A172 (cell line): ENCODE data around the gene NES. TPM values are rescaled to one million over a fixed set of nuclear protein-coding genes. Genes with fewer than 3 reads are reported as not detected.

Source experiments
- DNase-seq: peaks from one replicate; pipeline ENCODE4 v3.0.0-alpha.2; 2015; ENCODE audit warnings: low spot score
- total RNA-seq: library from RNA; depleted of rRNA; stranded (reverse); fragments of >200 nt; shearing (Covaris generic); gene quantifications from 2 replicates; pipeline ENCODE4 v1.2.3, GENCODE V29; 2014

NES gene
- total RNA-seq, 1 experiment from 2014 or later: 60.4 TPM

GRCh38 chr1:156704930-156705320 is 27.7 kb upstream of the NES start:
- DNase-seq: peak; percentile 72

GRCh38 chr1:156704166-156704711 is 27.0 kb upstream of the NES start:
- no peak for DNase-seq

GRCh38 chr1:156703741-156704140 is 26.5 kb upstream of the NES start:
- no peak for DNase-seq

GRCh38 chr1:156703336-156703735 is 26.1 kb upstream of the NES start:
- no peak for DNase-seq

GRCh38 chr1:156700736-156701531 is 23.7 kb upstream of the NES start:
- DNase-seq: no peak

GRCh38 chr1:156698995-156699394 is 21.8 kb upstream of the NES start:
- no peak for DNase-seq

- DNase-seq: no peak
Observed at GRCh38 chr1:156697481-156697880, 20.3 kb upstream of the NES start.

GRCh38 chr1:156696755-156697154 is 19.5 kb upstream of the NES start:
- DNase-seq: no peak

GRCh38 chr1:156694690-156694962 is 17.4 kb upstream of the NES start:
- DNase-seq: no peak

GRCh38 chr1:156693848-156694689 is 16.9 kb upstream of the NES start:
- peak; percentile 33 for DNase-seq

GRCh38 chr1:156692925-156693847 is 16.0 kb upstream of the NES start:
- DNase-seq: no peak

GRCh38 chr1:156692441-156692924 is 15.3 kb upstream of the NES start:
- no peak for DNase-seq

- peak; percentile 72 for DNase-seq
Observed at GRCh38 chr1:156691665-156692440, 14.6 kb upstream of the NES start.

GRCh38 chr1:156691191-156691590 is 14.0 kb upstream of the NES start:
- DNase-seq: no peak

- DNase-seq: no peak
Observed at GRCh38 chr1:156690675-156691036, 13.4 kb upstream of the NES start.

GRCh38 chr1:156689953-156690674 is 12.9 kb upstream of the NES start:
- no peak for DNase-seq

GRCh38 chr1:156689035-156689952 is 12.1 kb upstream of the NES start:
- peak; percentile 81 for DNase-seq

GRCh38 chr1:156684227-156684782 is 7.1 kb upstream of the NES start:
- DNase-seq: peak; percentile 97
